IPS-11a (cell line): ENCODE measurements around the gene BTBD2.
A peak's percentile ranks its signal among the peaks of the same experiment; 100 is the strongest.

ENCODE experiments used
- H3K4me3 ChIP-seq: one replicate; pipeline ENCODE4 v1.5.1; 2013; ENCODE audit warnings: low read depth, low read length, control low read depth

The BTBD2 gene

GRCh38 chr19:1944916-1945561 lies 70.5 kb downstream of the BTBD2 start:
- H3K4me3 ChIP-seq: no peak overlapping the region

DNA sequence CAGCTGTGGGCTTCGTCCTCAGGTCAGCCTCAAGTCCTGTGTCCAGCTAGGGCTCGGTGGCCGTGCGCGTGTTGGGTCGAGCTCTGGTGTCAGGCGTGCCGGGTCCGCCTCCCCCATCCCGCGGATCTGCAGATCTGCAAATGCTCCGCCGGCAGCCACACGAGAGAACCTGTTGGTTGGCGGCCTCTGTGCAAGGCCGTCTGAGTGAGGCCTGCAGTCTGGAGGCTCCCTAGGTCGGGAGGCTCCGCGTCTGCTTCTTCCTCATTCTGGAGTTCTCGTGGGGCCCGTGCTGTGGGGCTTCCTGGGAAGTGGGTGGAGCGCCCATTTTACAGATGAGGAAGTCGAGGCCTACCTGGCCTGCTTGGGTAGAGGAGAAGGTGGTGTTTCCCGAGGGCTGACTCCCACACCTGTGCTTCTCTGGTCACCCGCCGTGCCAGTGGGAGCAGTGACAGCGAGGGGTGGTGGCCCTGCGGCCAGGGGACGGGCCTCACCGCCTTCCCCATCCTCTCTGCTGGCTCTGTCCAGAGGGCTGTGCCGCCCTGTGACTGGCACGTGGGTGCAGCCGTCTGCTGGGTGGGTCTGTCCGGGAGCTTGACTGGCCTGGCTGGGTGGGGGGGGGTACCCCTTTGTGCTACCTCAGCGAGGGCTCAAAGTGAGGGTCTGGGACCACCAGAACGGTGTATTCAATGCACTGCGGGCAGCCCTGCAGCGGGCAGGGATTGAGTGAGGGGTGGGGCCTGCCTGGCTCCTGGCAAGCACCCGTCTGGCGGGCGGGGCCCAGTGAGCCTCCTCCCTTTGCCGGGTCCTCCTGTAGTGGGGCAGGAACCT lies 71.2 kb downstream of the BTBD2 start:
- no peak overlapping the region for H3K4me3 ChIP-seq

DNA sequence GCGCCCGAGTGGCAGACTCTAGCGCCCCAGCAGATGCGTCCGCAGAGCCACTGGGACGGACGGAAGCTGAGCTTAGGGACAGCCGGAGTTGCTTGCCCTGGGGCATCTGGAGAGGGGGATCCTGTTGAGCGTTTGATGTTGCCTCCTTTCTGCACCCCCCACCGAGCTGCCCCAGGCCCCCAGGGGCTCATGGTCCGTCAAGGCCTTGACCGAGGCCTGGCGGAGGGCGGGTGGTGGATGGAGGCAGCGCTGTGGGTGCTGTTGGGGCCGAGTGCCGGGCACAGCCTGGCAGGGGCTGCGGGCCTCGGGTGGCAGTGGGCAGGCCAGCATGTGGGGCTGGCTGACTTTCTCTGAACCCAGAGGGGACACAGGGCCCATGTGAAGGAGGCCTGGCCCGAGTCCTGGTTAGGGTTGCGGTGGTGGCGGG lies 71.8 kb downstream of the BTBD2 start:
- no peak overlapping the region for H3K4me3 ChIP-seq

- peak overlapping the region; percentile 4 for H3K4me3 ChIP-seq
Observed at GRCh38 chr19:1942934-1943555, 72.5 kb downstream of the BTBD2 start.

- peak overlapping the region; percentile 62 for H3K4me3 ChIP-seq
Observed at GRCh38 chr19:1942078-1942933, 73.2 kb downstream of the BTBD2 start.

GRCh38 chr19:1941146-1942077 lies 74.1 kb downstream of the BTBD2 start, which contains the start of gene CSNK1G2:
TSS of gene CSNK1G2 (plus strand) at chr19:1941172. CDS start at chr19:1969773, 28,601 bp downstream.
- H3K4me3 ChIP-seq: peak within 1 kb of the TSS; percentile 62

DNA sequence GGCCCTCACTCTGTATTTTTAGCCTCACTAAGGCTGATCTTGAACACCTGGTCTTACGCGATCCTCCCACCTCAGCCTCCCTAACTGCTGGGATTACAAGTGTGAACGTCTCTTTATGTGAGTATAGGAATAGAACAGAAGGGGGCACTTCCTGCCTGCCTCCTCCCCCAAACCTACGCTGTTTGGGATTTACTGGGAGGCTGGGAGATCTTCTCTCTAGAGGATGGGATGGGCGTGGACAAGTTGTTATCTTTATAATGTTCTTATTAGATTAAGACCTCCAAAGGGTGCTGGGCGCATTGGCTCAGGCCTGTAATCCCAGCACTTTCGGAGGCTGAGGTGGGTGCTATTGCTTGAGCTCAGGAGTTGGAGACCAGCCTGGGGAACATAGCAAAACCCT lies 77.4 kb downstream of the BTBD2 start:
- H3K4me3 ChIP-seq: no peak overlapping the region

GRCh38 chr19:1936916-1937610 lies 78.5 kb downstream of the BTBD2 start:
- no peak overlapping the region for H3K4me3 ChIP-seq

DNA sequence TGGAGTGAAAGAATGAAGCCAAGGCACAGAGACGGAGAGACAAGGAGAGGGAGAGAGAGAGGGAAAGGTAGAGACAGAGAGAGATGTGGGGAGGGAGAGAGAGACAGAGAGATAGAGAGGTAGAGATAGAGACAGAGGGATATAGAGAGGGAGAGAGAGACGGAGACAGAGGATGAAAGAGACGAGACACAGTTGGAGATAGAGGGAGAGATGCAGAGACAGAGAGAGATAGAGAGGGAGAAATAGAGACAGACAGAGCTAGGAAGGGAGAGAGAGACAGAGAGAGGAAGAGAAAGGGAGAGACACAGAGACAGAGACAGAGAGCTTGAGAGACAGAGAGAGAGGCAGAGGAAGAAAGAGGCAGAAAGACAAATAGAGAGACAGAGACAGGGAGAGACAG lies 79.1 kb downstream of the BTBD2 start:
- no peak overlapping the region for H3K4me3 ChIP-seq

DNA sequence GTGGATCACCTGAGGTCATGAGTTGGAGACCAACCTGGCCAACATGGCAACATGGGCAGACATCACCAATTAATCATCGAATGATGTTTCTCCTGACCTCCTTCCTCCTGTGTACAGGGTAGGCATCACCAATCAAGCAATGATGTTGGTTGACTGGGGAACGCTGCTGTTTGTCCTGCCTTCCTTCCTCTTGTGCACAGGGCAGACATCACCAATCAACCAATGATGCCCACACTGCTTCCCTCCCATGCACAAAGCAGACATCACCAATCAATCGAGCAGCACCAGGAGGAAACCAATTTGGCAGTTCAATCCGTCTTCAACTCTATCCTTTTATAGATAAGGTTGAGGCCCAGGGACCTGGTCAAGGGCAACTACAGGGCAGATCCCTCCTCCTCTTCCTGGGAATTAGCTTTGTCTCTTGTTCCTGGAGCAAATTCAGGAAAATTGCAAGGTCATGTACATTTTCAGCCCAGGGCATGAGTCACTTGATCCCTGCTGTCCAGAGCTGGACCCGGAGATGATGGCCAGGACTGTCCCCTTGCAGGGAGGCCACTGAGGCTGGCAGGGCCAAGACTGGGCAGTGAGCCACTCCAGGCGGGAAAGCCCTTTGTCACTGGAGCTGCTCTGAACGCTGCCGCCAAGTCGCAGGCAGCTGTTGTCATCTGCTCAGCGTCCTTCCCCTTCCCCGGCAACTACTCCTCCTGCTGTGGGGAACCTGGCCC lies 79.9 kb downstream of the BTBD2 start:
- no peak overlapping the region for H3K4me3 ChIP-seq
